IPS-18a (cell line): ENCODE data around the gene TOLLIP.

Source experiments
- H3K27ac ChIP-seq: one replicate; pipeline ENCODE4 v1.5.1; 2013; ENCODE audit warnings: low read length
- H3K27me3 ChIP-seq: one replicate; pipeline ENCODE4 v1.6.1; 2013; ENCODE audit warnings: mild to moderate bottlenecking, low read length; ENCODE audit not compliant: control insufficient read depth, insufficient read depth
- H3K36me3 ChIP-seq: one replicate; pipeline ENCODE4 v1.6.1; 2013; ENCODE audit warnings: low read depth, low read length; ENCODE audit not compliant: control insufficient read depth
- H3K4me1 ChIP-seq: one replicate; pipeline ENCODE4 v1.6.1; 2013; ENCODE audit warnings: low read depth, low read length; ENCODE audit not compliant: control insufficient read depth
- H3K4me3 ChIP-seq: one replicate; pipeline ENCODE4 v1.5.1; 2013; ENCODE audit warnings: low read length
- H3K9ac ChIP-seq: one replicate; pipeline ENCODE4 v1.6.1; 2013; ENCODE audit warnings: mild to moderate bottlenecking, low read length, moderate library complexity
- H3K9me3 ChIP-seq: one replicate; pipeline ENCODE4 v1.6.1; 2013; ENCODE audit warnings: low read depth, low read length; ENCODE audit not compliant: control insufficient read depth

The TOLLIP gene

DNA sequence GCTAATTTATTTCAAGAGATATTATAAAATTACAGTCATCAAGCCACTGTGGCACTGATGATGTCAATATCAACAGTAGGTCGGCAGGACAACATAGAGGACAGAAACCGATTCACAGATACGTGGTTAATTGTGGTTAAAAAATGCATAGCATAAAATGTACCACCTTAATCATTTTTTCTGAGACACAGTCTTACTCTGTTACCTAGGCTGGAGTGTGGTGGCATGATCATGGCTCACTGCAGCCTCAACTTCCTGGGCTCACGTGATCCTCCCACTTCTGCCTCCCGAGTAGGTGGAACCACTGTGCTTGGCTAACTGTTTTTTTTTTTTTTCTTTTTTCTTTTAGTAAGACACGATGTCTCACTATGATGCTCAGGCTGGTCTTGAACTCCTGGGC, 21.0 kb upstream of the TOLLIP start:
- H3K9me3 ChIP-seq: peaks cover 8% of the 10 kb centered on the region
- H3K4me1 ChIP-seq: peaks cover 3% of the 10 kb centered on the region
- peaks cover 19% of the 10 kb centered on the region for H3K27me3 ChIP-seq
- H3K36me3 ChIP-seq: no peaks in the 10 kb centered on the region
- H3K4me3 ChIP-seq: no peak overlapping the region
- no peak overlapping the region for H3K27ac ChIP-seq
- H3K9ac ChIP-seq: no peak overlapping the region

- H3K27me3 ChIP-seq: no peaks in the 10 kb centered on the region
- no peak overlapping the region for H3K4me3 ChIP-seq
- no peak overlapping the region for H3K27ac ChIP-seq
- H3K36me3 ChIP-seq: no peaks in the 10 kb centered on the region
- H3K4me1 ChIP-seq: no peaks in the 10 kb centered on the region
- H3K9ac ChIP-seq: no peak overlapping the region
- peaks cover 8% of the 10 kb centered on the region for H3K9me3 ChIP-seq
These were observed 17.6 kb upstream of the TOLLIP start for GRCh38 chr11:1327064-1327460.

GRCh38 chr11:1326435-1327063, 17.1 kb upstream of the TOLLIP start:
- no peak overlapping the region for H3K27ac ChIP-seq
- peaks cover 8% of the 10 kb centered on the region for H3K9me3 ChIP-seq
- H3K4me1 ChIP-seq: no peaks in the 10 kb centered on the region

DNA sequence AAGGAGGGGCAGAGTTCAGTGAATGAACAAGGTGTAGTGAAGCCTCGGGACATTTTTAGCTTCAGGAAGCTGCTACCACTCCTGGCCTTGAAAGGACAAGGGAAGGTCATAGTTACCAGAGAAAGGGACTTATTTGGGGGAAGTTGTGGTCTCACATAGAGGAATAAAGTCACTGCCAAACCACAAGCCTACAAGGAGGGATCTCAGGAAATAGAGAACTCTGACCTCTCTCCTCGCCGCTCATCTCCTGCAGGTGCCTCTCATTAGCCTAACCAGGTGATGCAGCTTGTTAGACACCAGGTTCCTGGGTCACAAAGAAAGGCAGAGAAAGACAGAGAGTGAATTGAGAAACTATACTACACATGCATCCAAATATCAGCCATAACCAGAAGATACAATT, 14.3 kb upstream of the TOLLIP start:
- Histone ChIP-seq H3K27me3 (no peaks in the 10 kb centered on the region), H3K27ac (no peak overlapping the region), H3K9ac (no peak overlapping the region), H3K4me3 (no peak overlapping the region), H3K4me1 (no peaks in the 10 kb centered on the region), H3K9me3 (peaks cover 7% of the 10 kb centered on the region), H3K36me3 (no peaks in the 10 kb centered on the region)

More at GRCh38 chr11:1326435-1327063, 17.1 kb upstream of the TOLLIP start:
- Histone ChIP-seq H3K27me3 (no peaks in the 10 kb centered on the region), H3K4me3 (no peak overlapping the region), H3K36me3 (no peaks in the 10 kb centered on the region), H3K9ac (no peak overlapping the region)

DNA sequence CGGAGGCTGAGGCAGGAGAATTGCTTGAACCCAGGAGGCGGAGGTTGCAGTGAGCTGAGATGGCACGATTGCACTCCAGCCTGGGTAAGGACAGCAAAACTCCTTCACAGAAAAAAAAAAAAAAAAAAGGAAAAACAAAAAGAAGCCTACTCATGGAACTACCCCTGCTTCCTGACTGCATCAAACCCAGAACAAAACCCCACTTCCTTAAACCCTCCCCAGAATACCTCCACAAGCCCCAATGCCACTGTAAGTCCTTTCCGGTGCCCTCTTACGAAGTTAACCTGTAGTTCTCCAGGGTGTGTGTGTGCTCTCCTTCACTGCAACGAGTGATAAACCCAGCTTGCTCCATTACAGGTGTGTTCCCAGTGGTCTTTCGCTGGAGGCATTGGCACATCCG, 8.6 kb upstream of the TOLLIP start:
- no peak overlapping the region for H3K9ac ChIP-seq
- H3K9me3 ChIP-seq: no peaks in the 10 kb centered on the region
- H3K27me3 ChIP-seq: no peaks in the 10 kb centered on the region
- H3K27ac ChIP-seq: no peak overlapping the region
- no peaks in the 10 kb centered on the region for H3K36me3 ChIP-seq
- H3K4me3 ChIP-seq: no peak overlapping the region
- H3K4me1 ChIP-seq: no peaks in the 10 kb centered on the region

GRCh38 chr11:1317432-1317831, 8.0 kb upstream of the TOLLIP start:
- Histone ChIP-seq H3K9ac (no peak overlapping the region), H3K4me3 (no peak overlapping the region), H3K27ac (no peak overlapping the region), H3K27me3 (no peaks in the 10 kb centered on the region), H3K4me1 (no peaks in the 10 kb centered on the region), H3K36me3 (no peaks in the 10 kb centered on the region), H3K9me3 (no peaks in the 10 kb centered on the region)

DNA sequence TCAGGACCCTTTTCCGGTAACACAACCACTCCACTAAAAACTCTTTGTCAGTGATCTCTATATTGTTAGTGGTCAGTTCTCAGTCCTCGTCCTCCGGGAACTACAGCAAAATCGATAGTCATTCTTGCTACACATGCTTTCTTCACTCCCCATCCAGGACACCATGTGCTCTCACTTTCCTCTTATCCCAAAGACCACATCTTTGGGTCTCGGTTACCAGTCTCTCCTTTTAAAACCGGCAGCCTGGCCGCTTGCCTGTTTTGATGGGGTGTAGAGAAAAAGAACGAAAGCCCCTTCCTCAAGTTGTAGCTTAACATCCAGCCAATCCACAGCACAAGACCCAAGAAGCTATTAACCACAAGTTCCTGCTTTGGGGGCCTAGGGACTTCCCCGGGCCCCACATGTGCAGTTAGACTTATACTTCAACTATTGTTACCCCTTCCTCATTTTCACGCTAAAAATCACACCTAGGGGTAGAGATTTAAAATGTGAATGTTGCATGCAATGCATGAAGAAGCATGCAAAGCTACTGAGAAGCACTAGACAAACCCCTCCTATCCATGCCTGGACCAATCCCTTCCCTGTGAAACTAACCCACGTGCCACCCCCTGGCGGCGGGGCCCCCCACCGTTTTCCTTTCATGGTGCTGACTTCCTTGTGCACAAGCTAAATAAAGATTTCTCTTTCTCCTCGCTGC, 1.5 kb upstream of the TOLLIP start:
- no peak overlapping the region for H3K9ac ChIP-seq
- no peaks in the 10 kb centered on the region for H3K4me1 ChIP-seq
- H3K36me3 ChIP-seq: no peaks in the 10 kb centered on the region
- H3K27me3 ChIP-seq: no peaks in the 10 kb centered on the region
- no peaks in the 10 kb centered on the region for H3K9me3 ChIP-seq
- peak overlapping the region; percentile 71 for H3K4me3 ChIP-seq
- no peak overlapping the region for H3K27ac ChIP-seq

GRCh38 chr11:1310318-1310687, 871 bp upstream of the TOLLIP start:
- H3K27ac ChIP-seq: no peak overlapping the region

DNA sequence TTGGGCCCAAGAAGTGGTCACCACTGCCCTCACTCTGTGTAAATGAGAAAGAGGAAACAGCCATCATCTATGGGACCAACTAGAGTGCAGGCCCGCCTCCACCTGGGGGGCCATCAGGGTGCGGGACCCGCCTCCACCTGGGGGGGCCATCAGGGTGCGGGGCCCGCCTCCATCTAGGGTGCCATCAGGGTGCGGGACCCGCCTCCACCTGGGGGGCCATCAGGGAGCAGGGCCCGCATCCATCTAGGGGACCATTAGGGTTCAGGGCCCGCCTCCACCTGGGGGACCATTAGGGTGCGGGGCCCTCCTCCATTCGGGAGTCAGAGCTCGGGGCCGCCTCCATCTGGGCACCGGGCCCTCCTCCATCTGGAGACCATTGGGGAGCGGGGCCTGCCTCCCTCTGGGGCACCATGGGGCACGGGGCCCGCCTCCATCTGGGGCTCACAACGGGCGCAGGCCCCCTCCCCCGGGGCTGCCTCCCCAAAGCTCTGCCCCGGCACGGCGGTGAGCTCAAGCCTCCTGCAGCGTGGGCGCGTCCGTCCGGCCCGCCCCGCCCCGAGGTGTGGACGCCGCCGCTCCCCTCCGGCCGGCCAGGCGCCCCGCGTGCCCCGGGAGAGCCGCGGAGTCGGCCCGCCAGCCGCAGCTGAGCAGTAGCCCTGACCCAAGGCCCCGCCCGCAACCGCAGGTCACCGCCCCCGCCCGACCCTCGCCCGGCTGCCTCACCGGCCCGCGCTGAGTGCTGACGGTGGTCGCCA, 512 bp downstream of the TOLLIP start:
- H3K9ac ChIP-seq: no peak overlapping the region
- no peaks in the 10 kb centered on the region for H3K27me3 ChIP-seq
- H3K36me3 ChIP-seq: no peaks in the 10 kb centered on the region
- H3K9me3 ChIP-seq: no peaks in the 10 kb centered on the region
- H3K27ac ChIP-seq: no peak overlapping the region
- peak overlapping the region; percentile 71 for H3K4me3 ChIP-seq
- no peaks in the 10 kb centered on the region for H3K4me1 ChIP-seq

More at GRCh38 chr11:1310318-1310687, 871 bp upstream of the TOLLIP start:
- Histone ChIP-seq H3K4me3 (peak overlapping the region; percentile 71), H3K9ac (peak overlapping the region; percentile 69), H3K36me3 (no peaks in the 10 kb centered on the region), H3K27me3 (no peaks in the 10 kb centered on the region), H3K9me3 (no peaks in the 10 kb centered on the region), H3K4me1 (no peaks in the 10 kb centered on the region)

DNA sequence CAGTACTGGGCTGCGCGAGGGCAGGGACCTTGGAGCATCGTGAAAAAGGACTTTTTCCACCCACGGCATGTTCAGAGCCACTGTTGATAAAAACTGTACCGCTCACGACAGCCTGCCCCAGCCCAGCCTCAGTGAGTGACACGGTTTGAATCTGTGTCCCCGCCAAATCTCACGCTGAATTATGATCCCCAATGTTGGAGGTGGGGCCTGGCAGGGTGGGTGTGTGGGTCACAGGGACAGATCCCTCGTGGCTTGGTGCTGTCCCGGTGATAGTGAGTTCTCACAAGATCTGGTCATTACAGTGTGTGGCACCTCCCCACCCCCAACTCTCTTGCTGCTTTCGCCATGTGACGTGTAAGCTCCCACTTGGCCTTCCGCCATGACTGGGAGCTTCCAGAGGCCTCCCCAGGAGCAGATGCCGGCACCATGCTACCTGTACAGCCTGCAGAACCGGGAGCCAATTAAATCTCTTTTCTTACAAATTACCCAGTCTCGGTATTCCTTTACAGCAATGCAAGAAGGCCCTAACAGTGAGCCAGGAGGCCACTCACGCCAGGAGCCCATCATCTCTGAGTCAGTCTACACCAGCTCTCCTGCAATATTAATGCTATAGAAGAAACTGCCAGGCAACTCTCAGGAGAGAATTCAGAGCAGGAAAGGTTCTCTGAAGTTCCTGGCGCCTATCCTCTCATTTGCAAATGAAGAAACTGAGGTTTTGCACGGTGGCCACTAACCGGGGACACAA, 1.3 kb downstream of the TOLLIP start:
- Histone ChIP-seq H3K9me3 (no peaks in the 10 kb centered on the region), H3K27ac (no peak overlapping the region), H3K27me3 (no peaks in the 10 kb centered on the region), H3K4me3 (peak overlapping the region; percentile 71), H3K4me1 (peaks cover 2% of the 10 kb centered on the region), H3K9ac (no peak overlapping the region), H3K36me3 (no peaks in the 10 kb centered on the region)

DNA sequence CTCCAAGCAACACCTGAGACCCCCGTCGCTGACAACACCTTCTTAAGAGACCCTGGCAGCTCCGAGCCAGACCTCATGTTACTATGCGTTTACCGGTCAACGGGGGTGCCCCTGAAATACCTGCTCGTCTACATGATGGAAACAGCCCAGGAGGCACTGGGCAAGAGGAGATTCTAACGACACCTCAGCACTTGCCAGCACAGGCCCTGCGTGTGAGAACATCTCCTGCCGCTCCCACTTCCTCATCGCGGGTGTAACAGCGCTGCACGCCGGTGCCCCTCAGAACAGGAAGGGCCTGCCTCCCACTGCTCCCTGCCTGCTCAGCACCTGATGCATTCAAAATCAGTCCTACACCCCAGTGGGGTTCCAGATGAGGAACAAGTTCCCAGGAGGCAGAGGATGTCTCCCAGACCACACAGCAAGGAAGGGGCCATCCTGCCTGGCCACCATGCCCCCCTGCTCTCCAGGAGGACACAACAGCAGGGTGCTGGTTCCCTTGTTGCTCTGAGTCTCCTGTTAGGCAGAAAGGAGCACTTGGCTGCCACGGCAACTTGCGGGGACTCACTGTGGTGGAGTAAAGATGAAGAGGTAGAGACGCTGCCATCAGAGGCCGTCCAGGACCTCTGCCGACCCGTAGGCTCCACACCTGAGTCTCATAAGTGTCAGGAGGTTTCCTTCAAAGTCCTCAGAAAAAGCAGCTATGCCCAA, 2.1 kb downstream of the TOLLIP start:
- H3K36me3 ChIP-seq: no peaks in the 10 kb centered on the region
- no peak overlapping the region for H3K9ac ChIP-seq
- H3K9me3 ChIP-seq: no peaks in the 10 kb centered on the region
- no peaks in the 10 kb centered on the region for H3K27me3 ChIP-seq
- peaks cover 2% of the 10 kb centered on the region for H3K4me1 ChIP-seq
- H3K4me3 ChIP-seq: no peak overlapping the region
- H3K27ac ChIP-seq: no peak overlapping the region
